Lower leg skin (tissue), 4 donors: ENCODE measurements around the gene TMEM44. TPM values are rescaled to one million over a fixed set of nuclear protein-coding genes. Genes with fewer than 3 reads are reported as not detected.

ENCODE experiments used
- DNase-seq, 2 donors: peaks; one replicate each; pipeline ENCODE4 v3.0.0-alpha.2; 2019; ENCODE audit warnings: low spot score in 2 of 2
- H3K4me3 ChIP-seq: fragments of 200-600 bp; sonication (generic); 2 replicates; pipeline ENCODE4 v1.5.1; 2017; ENCODE audit warnings: mild to moderate bottlenecking, low read depth; ENCODE audit not compliant: poor library complexity, severe bottlenecking
- CTCF ChIP-seq, 3 donors: fragments of 450-650 bp; IDR thresholded peaks; one replicate each; pipeline ENCODE4 v1.5.1; 2016; ENCODE audit warnings: antibody characterized with exemption in 3 of 3, mild to moderate bottlenecking in 3 of 3, moderate library complexity in 2 of 3
- POLR2A ChIP-seq, 2 donors: fragments of 450-650 bp; IDR thresholded peaks; one replicate each; pipeline ENCODE4 v1.6.1; 2016 to 2017; ENCODE audit warnings: antibody characterized with exemption in 2 of 2, mild to moderate bottlenecking in 1 of 2, moderate library complexity in 1 of 2
- WGBS, 2 donors: methylation state at CpG; one replicate each; pipeline ENCODE4 v1.1.5; 2018; 5-methylcytosine and 5-hydroxymethylcytosine counted together
- intact Hi-C: fragments of 100-400 bp; cut with DNase I; formaldehyde crosslinking; loops from one replicate; pipeline ENCODE4 v1.15.0; 2023; ENCODE audit warnings: low total_unique reads
- total RNA-seq, 4 donors: library from RNA; depleted of rRNA; stranded (reverse); fragments of >200 nt; gene quantifications; one replicate each; pipeline ENCODE4 v1.1.0, GENCODE V29; 2016

The TMEM44 gene
- total RNA-seq, 4 donors from 2014 or later, result 1.2 to 8.5 (median 4.6) TPM

DNA sequence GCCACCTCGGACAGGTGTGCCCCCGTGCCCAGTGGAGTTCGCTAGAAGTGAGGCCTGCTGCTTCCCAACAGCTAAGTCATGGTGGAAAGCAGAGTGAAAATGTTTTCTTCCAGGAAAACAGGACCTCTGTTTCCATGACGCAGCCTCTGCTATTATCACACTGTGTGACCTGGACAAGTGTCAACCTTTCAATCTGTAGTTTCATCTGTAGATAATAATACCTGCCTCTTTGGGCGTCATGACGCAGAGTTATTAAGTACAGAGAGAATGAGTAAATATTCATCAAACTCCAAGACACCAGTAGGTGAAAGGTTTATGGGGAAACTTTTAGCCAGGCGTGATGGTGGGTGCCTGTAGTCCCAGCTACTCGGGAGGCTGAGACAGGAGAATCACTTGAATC lies 62.3 kb downstream of the TMEM44 start:
- TF ChIP-seq CTCF (IDR thresholded peaks at IDR 0.05), result no peak
- no peak for TF ChIP-seq POLR2A (IDR thresholded peaks at IDR 0.05)
- WGBS, 2 donors, result 91 to 94% methylated on average over 8 of the region's 8 CpGs
- H3K4me3 ChIP-seq, result no peak overlapping the region
- intact Hi-C loops, result no loop called here
- DNase-seq, result no peak

DNA sequence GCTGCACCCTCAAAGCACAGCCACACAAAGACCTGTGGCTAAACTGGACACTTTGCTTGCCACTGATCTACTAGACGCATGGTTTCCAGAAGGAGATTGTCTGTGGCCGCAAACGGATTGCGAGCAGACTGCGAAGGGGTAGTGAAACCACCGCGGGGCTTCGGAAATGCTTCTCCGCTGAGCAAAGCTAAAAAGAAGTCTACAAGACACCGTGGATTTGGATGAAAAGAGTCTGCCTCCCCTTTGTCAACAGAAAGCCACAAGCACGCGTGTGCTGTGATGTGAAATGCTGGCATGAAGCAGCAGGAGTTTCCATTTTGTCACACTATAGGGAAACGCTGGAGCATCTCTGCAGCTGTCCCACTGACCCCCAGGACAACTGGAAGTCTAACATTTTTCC lies 63.0 kb downstream of the TMEM44 start:
- 86 to 90% methylated on average over 13 of the region's 13 CpGs for WGBS, 2 donors

GRCh38 chr3:194569252-194569651 lies 64.0 kb downstream of the TMEM44 start:
- no peak overlapping the region for H3K4me3 ChIP-seq
- intact Hi-C loops, result no loop called here
- DNase-seq, result no peak
- TF ChIP-seq CTCF (IDR thresholded peaks at IDR 0.05) (no peak), POLR2A (IDR thresholded peaks at IDR 0.05) (no peak)
- 80 to 88% methylated on average over 11 to 12 of the region's 12 CpGs for WGBS, 2 donors

More for the DNA sequence above, 63.0 kb downstream of the TMEM44 start:
- intact Hi-C loops, result no loop called here
- TF ChIP-seq CTCF (IDR thresholded peaks at IDR 0.05) (no peak), POLR2A (IDR thresholded peaks at IDR 0.05) (no peak)
- no peak overlapping the region for H3K4me3 ChIP-seq
- DNase-seq, result no peak

DNA sequence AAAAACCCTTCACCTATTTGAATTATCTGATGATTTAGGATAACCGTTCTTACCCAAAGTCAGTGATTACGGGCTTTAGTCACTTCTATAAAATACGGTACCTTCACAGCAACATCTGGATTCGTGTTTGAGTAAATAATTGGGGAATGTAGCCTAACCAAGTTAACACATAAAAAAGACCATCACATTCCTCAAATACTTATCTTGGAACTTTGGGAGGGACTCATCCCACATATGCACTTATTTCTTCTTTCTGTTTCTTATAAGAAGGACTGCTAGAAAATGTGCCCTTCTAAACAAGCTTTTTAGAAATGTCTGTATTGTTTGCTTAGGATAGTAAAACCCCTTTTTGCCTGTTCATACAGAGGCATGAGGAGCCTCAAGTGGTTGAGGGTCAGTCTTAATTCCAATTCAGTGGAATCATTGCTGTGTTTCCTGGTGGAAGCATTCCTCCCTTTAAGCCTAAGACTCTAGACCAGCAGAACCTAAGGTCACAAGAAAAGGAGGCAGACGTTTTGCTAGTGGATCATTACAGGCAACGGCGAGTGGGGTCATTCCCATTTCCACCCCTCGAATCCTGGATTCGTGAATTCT lies 67.5 kb downstream of the TMEM44 start:
- 71 to 80% methylated on average over 9 of the region's 9 CpGs for WGBS, 2 donors
- TF ChIP-seq POLR2A (IDR thresholded peaks at IDR 0.05) (no peak), CTCF (IDR thresholded peaks at IDR 0.05) (no peak)
- no peak overlapping the region for H3K4me3 ChIP-seq
- intact Hi-C loops, result no loop called here
- DNase-seq, result no peak

- no peak for DNase-seq
- no peak for TF ChIP-seq POLR2A (IDR thresholded peaks at IDR 0.05)
- TF ChIP-seq CTCF (IDR thresholded peaks at IDR 0.05), result no peak
- intact Hi-C loops, result no loop called here
- H3K4me3 ChIP-seq, result no peak overlapping the region
- 84 to 90% methylated on average over 2 of the region's 2 CpGs for WGBS, 2 donors
Measured at GRCh38 chr3:194562986-194563385, 70.2 kb downstream of the TMEM44 start.
